ENCODE data around the gene CSF1R.

DNA sequence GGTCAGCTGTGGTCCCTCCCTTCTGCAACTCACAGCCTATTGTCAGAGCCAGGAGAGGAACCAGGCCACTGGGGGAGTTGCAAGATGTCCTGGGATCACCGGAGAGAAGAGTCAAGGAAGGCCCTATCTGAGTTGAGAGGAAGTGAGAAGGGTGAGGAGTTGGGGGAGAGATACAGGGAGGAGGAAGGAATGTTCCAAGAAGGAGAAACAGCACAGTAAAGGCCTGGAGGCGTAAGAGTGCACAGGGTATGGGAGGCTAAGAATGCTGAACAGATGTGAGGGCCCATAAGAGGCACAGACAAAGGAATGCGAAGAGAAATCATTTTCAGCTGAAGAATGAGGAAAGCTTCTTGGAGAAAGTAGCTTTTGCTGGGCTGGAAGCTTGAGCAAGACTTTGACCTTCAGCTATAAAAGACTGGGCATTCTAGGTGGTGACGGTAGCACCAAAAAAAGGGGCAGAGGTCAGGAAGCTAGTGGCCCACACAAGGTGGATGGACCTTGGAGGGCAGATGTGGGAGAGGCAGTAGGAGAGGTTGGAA, 21.6 kb upstream of the CSF1R start:
- TF ChIP-seq, protein P1, sequence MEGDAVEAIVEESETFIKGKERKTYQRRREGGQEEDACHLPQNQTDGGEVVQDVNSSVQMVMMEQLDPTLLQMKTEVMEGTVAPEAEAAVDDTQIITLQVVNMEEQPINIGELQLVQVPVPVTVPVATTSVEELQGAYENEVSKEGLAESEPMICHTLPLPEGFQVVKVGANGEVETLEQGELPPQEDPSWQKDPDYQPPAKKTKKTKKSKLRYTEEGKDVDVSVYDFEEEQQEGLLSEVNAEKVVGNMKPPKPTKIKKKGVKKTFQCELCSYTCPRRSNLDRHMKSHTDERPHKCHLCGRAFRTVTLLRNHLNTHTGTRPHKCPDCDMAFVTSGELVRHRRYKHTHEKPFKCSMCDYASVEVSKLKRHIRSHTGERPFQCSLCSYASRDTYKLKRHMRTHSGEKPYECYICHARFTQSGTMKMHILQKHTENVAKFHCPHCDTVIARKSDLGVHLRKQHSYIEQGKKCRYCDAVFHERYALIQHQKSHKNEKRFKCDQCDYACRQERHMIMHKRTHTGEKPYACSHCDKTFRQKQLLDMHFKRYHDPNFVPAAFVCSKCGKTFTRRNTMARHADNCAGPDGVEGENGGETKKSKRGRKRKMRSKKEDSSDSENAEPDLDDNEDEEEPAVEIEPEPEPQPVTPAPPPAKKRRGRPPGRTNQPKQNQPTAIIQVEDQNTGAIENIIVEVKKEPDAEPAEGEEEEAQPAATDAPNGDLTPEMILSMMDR (IDR thresholded peaks at IDR 0.05; ENCODE audit: low read length), result no peak
- no peak for TF ChIP-seq EZH2 (IDR thresholded peaks at IDR 0.05; ENCODE audit: borderline replicate concordance, low read length)
